ENCODE measurements around the gene PYY.
"Not testable (repeated sequence)": the region's sequence is repeated elsewhere in the genome, so short reads cannot be mapped to it uniquely, and the experiment has no call there.

PYY gene

GRCh38 chr17:43942051-43942685, 11.6 kb downstream of the PYY start, which contains the start of gene PPY:
TSS of gene PPY (minus strand) at chr17:43942476. CDS start at chr17:43941654, 822 bp downstream.
- DNase-seq, result no peak

DNA sequence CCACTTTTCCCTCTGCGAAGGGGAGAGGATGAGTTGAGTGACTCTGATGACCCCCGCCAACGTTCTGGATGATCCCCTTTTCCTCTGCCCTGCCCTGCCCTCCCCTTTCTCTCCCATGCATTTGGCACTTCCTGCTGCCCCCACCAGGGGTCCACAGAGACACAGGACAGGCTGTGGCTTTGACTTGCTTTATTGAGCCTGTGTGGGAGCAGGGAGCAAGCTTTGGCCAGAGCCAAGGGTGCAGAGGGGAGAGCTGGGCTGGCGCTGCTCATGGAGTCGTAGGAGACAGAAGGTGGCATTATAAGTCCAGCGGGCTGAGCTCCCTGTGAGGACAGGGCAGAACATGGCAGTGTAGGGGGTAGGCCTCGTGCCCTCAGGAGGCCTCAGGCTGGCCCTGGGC, 13.1 kb downstream of the PYY start:
- peak; percentile 66 for DNase-seq

DNA sequence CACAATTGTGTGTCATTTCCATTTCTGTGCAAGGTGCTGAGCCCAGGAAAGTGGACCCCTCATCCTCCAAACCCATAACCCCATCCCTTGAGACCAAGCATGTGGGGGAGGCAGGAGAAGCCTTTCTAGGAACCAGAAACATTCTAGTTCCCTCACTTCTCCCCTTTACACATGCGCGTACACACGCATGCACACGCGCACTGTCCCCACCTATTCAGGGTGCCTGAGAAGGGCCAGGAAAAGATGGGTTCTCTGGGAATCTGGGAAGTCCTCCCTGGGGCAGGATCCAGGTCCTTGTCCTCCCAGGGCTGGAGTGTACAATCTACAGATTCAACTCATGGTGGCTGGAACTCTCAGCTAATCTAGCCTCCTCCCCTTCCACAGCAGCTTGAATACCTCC, 13.9 kb downstream of the PYY start:
- no peak for DNase-seq

DNA sequence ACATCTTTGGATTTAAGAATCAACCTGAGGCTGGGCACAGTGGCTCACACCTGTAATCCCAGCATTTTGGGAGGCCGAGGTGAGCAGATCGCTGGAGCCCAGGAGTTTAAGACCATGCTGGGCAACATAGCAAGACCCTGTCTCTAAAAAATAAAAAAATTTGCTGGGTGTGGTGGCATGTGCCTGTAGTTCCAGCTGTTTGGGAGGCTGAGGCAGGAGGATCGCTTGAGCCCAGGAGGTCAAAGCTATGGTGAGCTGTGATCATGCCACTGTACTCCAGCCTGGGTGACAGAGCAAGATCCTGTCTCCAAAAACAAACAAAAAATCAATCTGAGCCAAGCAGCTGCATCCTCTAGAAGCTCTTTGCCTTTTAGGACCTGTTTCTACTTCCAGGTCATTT, 14.3 kb downstream of the PYY start:
- not testable (repeated sequence) for DNase-seq

DNA sequence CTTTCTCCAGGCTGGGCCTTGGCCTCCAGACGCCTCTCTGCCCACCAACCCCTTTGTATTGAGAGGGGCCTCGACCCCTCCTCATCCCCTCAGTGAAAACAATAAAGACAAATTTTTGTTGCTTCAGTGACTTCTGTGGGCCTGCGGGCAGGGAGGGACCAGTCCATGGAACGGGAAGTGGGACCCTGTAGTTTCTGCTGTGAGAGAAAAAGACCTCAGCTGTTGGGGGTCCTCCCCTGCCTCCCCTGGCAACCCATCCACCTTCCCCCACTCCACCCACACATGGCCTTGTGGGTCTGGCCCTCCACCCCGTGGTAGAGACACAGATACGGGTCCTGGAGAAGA, 14.9 kb downstream of the PYY start:
- no peak for DNase-seq

DNA sequence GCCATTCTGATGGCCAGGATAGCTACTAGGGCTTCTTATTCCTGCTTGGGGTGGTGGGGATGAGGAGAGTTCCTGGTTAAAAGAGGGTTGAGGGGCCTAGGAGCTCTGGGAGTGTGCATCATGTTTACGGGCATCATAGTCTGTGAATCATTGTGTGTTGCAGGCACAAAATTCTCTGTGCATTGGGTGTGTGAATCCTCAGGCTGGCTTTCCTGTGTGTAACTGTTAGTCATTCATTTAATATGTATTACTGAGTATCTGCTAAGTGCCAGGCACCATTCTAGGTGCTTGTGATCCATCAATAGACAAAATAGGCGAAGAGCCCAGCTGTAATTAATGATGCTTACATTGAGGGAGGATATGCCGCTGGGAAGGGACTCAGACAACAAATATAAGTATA, 17.3 kb downstream of the PYY start:
- DNase-seq, result no peak

DNA sequence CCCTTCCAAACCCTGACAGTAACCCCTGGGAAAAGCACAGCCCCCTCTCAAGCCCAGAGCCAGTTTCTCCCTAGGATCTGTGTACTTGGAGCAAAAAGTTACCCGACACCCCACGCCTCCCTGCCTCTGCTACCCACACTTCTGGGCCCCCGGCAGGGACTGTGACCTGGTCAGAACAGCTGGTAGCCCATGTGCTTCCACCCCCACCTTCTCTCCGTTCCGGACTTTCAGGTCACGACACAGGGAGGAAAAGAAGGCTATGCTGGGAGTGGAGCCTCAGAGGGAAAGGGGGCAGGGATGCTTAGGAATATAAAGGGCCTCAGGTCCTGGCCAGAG, 17.8 kb downstream of the PYY start:
- no peak for DNase-seq

DNA sequence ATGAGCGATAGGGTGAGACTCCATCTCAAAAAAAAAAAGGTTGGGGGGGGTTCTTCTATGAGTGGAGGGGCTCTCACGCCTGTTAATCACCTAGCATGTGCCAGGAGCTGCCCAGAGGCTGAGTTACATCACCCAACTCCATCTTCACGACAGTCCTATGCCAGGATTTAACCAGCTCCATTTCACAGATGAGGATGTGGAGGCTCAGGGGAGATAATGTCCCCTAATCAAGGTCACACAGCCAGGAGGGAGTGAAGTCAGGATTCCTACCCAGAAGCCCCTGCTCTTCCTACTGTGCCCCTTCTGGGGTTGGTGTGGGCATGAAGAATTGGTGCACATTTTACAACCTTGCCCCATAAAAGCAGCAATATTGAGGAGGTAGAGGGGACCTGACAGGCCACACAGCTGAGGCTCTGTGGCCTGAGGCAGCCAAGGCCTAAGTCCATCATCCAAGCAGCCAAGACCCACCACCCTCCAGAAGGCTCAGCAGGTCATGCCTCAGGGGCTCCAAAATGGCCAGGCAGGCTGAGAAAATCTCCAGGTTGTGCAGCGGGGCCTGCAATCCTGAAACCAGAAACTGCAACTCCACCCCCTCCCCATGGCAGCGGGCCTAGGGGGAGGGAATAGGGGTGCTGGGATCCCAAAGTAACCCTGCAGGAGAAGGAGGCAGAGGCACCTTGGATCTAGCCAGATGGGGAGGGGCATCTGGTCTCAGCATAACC, 18.4 kb downstream of the PYY start:
- no peak for DNase-seq

GRCh38 chr17:43932923-43933322, 20.8 kb downstream of the PYY start:
- no peak for DNase-seq

DNA sequence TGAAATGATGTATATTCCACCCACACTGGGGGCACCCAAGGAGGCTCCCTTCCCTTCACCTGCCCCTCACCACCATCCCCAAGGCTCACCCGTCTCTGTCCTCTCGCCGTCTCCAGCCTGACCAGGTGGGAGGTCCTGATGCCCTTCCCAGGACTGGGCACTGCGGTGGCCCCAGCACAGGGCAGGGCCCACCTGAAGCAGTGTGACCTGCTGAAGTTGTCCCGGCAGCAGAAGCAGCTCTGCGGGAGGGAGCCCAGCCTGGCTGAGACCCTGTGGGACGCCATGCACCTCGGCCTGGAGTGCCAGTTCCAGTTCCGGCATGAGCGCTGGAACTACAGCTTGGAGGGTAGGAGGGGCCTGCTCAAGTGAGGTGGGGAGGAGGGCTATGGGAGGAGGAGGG, 21.4 kb downstream of the PYY start:
- no peak for DNase-seq

- DNase-seq, result no peak
Observed at GRCh38 chr17:43931062-43931571, 22.6 kb downstream of the PYY start.

DNA sequence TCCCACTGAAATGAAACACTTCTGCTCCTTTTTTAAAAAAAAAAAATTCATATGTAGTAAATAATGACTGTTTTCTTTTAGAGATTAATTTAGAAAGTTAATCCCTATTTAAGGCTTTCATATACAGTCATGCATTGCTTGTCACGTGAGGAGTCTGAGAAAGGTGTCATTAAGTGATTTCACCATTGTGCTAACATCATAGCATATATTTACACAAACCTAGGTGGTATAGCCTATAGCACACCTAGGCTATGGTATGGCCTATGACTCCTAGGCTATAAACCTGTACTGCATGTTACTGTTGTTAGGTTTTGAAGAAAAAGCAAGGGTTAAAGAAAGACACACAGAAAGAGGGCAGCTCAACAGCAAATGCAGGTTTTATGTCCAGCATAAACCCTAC, 25.1 kb downstream of the PYY start:
- no peak for DNase-seq

- not testable (repeated sequence) for DNase-seq
Observed at GRCh38 chr17:43927929-43928328, 25.8 kb downstream of the PYY start.

- peak; percentile 59 for DNase-seq
Observed at GRCh38 chr17:43927060-43927864, 26.5 kb downstream of the PYY start.

DNA sequence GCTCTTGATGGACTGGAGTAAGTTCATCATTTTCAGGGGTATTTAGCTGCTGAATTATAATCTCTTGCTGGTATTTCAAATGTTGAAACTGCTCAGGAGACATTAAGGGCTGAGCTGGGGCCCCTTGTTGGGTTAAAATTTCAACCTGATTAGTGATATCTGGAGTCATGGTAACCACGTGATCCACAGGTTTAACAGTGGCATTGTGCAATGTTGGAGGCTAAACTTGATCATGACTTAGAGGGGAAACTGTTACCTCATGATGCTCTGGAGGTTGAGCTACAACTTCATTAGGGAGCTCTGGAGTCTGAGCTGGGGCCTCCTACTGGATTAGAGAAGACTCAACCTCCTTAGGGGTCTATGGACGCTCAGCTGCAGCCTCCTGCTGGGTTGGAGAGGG, 29.2 kb downstream of the PYY start:
- no peak for DNase-seq

DNA sequence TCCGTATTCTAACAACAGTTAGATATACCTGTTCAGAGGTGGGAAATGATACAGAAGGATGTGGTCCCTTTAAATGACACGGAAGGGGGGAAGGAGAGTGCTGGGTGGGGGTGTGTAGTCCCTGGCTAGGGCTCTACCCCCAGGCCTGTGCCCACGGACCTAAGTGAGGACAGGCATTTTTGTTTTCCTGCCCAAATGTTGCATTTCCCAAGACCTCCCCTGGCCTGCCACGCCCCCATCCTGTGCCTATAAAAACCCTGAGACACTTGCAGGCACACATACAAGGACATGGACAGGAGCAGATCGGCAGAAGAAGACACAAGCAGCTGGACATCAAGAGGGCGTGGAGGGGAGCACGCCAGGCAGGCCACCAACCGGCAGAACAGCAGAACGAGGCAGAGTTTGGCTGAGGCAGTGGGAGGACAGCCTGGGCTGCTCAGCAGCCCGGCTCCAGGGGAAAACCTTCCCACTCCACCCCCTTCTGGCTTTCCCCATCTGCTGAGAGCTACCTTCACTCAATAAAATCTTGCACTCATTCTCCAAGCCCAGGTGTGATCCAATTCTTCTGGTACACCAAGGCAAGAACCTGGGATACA, 33.1 kb downstream of the PYY start:
- DNase-seq, result no peak

DNA sequence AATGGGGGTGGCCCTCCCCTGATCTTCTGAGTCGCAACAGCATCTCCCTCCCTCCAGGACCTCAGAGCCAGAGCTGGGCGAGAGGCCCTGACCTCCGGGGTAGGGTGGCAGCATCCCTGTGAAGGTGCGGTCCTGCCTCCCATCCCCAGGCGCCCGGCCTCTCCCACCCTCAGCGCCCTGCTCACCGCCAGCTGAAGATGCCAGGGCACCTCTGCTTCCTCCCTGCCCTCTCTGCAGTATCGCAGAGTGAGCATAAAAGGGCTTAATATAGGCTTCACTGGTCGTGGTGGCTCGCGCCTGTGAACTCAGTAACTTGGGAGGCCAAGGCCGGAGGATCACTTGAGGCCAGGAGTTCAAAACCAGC, 35.7 kb downstream of the PYY start:
- no peak for DNase-seq

DNA sequence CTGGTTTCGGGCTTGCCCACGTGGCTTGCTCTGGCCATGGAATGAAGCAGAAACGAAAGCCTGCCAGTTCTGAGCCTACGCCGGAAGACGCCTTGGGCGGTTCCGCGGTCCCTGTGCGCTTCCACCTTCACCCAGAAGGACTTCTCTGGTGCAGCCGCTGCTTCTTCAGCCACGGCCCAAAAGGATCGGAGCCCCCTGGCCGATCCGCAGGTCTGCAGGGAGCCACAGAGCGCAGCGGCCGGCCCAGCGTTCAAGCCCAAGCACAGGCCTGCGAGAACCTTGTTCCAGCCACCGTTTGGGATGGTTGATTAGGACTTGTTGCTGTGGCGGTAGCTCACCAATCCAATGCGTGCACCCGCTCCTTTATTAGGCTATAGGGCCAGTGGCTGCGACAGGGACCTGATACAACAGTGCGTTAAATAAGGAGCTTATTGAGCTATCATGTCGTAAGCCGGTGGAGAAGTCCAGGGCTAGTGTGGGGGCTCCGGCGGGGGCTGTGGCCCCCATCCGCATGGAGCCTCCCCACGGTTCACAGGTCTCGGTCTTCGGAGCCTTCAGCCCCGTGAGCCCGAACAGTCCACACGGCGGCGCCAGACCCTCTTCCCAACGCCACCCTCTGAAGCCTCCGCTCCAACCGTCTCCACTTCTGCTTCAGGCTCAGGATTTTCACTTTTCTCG, 36.3 kb downstream of the PYY start:
- peak; percentile 81 for DNase-seq

DNA sequence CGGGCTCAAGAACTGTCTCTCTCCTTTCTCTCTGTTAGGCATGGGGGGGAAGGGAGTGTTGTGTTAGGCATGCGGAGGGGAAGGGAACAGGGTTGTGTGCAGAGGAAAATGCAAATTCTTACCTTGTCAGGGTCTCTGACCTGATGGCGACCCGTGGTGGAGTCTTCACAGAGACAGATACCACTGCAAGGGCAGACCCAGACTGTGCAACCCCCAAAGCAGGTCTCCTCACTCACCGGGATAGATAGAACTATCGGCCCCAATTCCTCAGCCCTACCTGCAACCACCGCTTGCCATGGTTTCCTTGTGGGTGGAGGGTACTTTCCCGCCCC, 36.8 kb downstream of the PYY start:
- DNase-seq, result no peak

DNA sequence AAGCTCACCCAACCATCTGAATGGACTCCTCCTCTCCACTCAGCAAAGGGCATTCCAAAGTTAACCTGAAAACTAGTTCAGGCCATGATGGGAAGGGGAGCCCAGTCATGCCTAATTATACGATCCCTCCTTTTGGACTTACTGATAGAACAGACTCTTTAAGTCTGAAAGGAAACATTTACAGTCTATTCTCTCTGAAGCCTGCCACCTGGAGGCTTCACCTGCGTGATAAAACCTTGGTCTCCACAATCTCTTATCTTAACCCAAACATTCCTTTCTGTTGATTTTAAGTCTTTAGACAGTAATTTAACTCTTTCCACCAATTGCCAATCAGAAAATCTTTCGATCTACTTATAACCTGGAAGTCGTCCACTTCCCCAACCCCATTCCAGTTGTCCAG, 37.4 kb downstream of the PYY start:
- DNase-seq, result no peak

- no peak for DNase-seq
Observed at GRCh38 chr17:43915559-43915958, 38.2 kb downstream of the PYY start.

- no peak for DNase-seq
Observed at GRCh38 chr17:43914451-43914850, 39.3 kb downstream of the PYY start.

- DNase-seq, result no peak
Observed at GRCh38 chr17:43913584-43913983, 40.2 kb downstream of the PYY start.

All from retina (tissue), 1 donor.